ENCODE results near the gene PAIP2.
"Not testable (repeated sequence)": the region's sequence is repeated elsewhere in the genome, so short reads cannot be mapped to it uniquely, and the experiment has no call there.

Gene PAIP2

GRCh38 chr5:139335811-139336210 lies 5.8 kb upstream of the PAIP2 start:
- DNase-seq = no peak

GRCh38 chr5:139340051-139340450 lies 1.6 kb upstream of the PAIP2 start:
- DNase-seq = no peak

DNA sequence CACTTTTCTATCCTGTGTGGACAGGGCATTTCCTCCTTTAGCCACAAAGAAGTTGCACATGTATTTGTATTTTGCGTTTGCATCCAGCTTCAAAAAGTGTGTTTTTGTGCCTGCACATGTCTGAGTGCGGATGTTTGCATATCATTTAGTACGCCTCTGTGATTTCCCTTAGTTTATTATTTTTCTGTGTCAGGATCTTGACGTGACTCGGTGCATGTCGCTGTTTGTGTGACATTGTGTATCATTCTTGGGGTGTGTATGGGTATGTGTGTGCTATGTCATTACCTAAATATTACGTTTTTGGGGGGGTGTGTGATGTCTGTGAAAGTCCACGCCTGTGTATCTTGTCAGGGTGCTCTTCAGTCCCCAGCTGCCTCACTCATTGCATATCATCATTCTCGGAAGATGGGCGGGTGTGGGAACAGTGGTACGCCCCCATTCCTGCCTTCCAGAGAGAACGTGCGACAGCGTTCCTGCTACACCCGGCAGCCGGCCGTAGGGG lies 416 bp upstream of the PAIP2 start:
- DNase-seq = no peak

DNA sequence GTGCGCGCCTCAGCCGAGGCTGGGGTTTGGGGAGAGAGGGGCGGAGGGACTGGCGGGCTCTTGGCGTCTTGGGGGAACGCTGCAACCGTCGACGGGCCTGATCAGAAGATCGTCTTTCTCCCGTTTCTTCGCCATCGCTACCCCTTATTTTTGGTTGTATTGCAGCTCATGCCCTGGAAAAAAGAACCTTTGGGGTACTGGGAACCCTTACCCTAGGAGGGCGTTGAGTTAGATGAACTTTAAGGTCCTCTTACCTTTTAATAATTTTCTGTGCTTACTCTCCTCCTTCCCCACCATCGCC lies 719 bp downstream of the PAIP2 start:
- no peak for DNase-seq

DNA sequence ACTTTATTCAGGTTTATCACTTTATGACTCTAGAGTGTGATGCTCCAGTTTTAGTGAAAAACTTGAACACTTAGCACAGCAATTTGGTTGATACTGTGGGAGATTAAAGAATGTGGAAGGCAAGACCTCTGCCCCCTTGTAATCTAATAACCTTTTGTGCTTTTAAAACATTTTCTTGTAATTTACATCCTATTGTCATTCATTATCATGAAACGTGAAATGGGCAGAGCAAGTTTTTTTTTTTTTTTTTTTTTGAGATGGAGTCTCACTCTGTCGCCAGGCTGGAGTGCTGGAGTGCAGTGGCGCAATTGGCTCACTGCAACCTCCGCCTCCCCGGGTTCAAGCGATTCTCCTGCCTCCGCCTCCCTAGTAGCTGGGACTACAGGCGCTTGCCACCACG lies 1.8 kb downstream of the PAIP2 start:
- no peak for DNase-seq

DNA sequence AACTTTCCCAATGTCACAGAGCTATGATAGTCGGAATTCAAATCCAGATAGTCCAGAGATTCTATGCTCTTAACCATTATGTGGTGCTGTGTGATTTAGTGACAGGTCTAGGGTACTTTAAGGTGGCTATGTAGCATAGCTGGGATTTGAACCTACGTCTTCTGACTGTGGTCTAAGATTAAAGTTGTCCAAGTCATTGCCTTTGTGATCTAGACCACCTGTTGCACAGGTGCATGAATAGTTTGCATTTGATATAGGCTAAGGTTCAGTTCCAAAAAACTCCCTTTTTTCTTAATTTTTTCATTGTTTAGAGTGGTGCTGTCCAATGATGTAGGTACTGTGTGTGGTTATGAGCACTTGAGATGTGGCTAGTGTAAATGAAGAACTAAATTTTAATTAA lies 2.5 kb downstream of the PAIP2 start:
- DNase-seq = no peak

GRCh38 chr5:139345442-139345841 lies 3.8 kb downstream of the PAIP2 start:
- DNase-seq = not testable (repeated sequence)

- not testable (repeated sequence) for DNase-seq
Observed at GRCh38 chr5:139347863-139348262, 6.2 kb downstream of the PAIP2 start.

GRCh38 chr5:139354186-139354585 lies 12.5 kb downstream of the PAIP2 start:
- no peak for DNase-seq

DNA sequence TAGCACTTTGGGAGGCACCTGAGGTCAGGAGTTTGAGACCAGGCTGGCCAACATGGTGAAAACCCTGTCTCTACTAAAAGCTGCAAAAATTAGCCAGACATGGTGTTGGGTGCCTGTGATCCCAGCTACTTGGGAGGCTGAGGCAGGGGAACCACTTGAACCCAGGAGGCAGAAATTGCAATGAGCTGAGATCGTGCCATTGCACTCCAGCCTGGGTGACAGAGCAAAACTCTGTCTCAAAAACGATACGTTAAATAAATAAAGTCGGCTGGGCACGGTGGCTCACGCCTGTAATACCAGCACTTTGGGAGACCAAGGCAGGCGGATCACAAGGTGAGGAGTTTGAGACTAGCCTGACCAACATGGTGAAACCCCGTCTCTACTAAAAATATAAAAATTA lies 14.2 kb downstream of the PAIP2 start:
- DNase-seq = not testable (repeated sequence)

GRCh38 chr5:139358064-139358463 lies 16.4 kb downstream of the PAIP2 start:
- DNase-seq = no peak

DNA sequence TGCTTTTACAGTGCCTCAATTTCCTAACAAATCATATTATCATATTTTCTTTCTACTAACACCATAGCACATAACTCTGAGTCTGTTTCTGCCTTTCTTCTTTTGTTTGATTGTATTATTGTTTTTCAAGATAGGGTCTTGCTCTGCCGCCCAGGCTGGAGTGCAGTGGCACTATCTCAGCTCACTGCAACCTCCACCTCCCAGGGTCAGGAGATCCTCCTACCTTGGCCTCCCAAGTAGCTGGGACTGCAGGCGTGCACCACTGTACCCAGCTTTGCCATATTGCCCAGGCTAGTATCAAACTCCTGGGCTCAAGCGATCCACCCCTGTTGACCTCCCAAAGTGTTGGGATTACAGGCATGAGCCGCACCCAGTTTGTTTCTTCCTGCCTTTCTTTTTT lies 18.7 kb downstream of the PAIP2 start:
- DNase-seq = no peak

- DNase-seq = no peak
Observed at GRCh38 chr5:139361835-139362429, 20.3 kb downstream of the PAIP2 start.

DNA sequence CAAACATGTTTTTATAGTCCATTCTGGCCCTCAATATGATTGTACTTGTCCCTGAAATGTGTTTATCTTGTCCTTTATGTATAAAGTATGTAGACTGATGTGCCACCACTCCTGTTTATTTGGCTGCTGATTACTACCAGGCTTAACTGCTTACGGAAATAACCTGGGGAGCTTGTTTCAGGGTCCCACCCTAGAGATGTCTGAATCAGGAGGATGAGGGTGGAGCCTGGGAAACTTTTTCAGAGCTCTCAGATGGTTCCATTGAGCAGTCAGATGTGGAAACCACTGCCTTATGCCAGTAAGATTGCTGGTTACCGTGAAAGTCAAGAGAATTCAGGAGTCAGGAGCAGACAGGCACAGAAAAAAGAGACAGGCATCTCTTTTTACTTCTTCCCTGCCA lies 22.3 kb downstream of the PAIP2 start:
- DNase-seq = no peak

DNA sequence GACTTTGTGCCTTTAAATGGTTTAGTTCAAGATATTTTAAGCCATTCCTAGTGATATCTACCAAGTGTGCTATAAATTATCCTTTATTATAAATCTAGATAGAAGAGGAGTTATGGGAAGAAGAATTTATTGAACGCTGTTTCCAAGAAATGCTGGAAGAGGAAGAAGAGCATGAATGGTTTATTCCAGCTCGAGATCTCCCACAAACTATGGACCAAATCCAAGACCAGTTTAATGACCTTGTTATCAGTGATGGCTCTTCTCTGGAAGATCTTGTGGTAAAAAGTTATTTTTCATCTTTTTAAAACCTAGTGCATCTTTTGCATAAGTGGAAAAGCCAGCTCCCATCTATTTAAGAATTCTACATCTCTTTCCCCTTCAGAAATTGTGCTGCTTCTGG lies 22.8 kb downstream of the PAIP2 start:
- no peak for DNase-seq

- no peak for DNase-seq
Observed at GRCh38 chr5:139368613-139369012, 27.0 kb downstream of the PAIP2 start.

DNA sequence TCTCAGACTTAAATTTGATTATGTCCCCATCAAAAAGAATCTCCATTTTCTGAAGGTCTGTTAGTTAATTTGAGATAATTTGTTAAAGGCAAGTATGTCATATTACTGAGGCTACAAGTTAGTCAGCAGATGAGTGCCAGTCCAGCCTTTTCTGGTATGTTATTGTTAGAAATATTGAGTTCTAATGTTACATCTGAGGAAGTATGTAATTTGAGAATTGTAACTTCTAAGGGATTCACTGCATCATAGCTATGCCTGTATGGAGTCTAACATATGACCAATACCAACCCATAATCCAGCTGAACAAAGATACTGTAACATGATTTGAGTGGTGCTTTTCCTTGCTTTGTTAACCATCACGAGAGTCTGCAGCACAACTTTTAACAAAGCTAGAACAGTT lies 27.5 kb downstream of the PAIP2 start:
- DNase-seq = no peak

- DNase-seq = no peak
Observed at GRCh38 chr5:139371482-139372435, 30.1 kb downstream of the PAIP2 start.

DNA sequence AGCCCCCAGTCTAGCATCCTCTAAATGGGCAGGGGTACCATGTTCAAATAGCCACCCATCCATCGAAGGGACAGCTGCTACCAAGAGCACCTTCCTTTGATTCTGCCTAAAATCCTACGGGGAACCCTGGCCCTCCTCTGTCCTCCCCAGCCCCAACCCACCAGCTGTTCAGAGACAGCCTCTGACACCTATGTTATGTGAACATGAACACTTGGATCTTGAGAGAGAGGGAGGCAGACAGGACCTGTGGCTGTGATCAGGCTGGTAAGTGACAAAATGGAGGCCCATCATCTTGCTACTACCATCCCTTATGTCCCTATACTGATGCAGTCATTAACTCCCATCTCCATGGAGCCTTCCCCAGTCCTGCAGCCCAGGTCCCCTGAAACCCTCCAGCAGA lies 33.3 kb downstream of the PAIP2 start:
- no peak for DNase-seq

DNA sequence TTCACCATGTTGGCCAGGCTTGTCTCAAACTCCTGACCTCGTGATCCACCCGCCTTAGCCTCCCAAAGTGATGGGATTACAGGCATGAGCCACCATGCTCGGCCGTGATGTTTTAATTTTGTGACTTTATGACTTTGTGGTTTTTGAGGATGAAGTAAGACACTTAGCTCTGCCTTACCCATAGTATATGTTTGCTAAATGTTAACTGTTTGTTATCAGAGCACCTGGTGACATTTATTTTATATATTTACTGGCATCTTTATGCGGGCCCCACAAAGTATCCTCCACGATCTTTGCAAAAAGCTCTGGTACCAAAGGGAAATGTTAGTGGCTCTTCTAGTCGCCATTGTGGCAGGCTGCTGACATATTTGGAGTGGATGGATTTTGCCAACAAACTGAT lies 34.7 kb downstream of the PAIP2 start:
- DNase-seq = no peak

DNA sequence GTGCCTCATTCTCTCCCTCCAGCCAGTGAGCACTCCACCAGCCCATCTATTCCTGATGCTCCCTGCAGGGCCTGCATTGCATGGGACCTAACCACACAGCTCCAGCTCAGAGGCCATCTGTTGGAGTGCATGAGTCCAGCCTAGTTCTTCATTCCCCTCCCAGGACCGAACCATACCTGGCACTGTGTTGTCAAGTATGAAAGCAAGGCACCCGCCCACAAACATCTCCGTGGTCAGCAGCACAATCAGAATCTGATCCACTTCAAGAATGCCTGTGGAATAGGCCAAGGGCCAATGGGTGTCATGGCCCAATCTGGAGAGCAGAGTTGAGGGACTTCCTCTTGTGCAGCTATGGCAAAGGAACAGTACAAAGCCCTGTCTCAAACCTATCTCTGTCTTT lies 35.6 kb downstream of the PAIP2 start:
- no peak for DNase-seq

GRCh38 chr5:139378101-139378825 lies 36.6 kb downstream of the PAIP2 start:
- no peak for DNase-seq

DNA sequence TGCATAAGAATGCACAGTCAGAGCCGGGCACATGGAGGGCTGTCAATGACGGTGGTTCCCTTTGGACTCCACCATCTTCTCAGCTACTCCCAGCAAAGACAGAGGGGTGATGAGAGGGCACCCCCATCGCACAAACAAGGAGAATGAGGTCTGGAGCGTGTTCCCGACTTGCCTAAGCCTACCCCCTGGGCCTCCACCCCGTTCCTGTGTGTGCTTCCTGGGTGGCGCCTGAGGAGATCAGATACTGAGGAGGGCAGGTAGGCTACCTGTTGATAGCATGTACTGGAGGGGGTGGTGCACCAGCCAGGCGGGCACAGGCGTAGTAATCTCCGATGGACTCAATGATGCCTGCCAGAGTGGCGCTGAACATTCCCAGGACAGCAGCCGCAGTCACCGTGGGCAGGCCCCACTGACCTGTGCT lies 37.3 kb downstream of the PAIP2 start:
- no peak for DNase-seq
